ENCODE results near the gene TBX1. TPM values are rescaled to one million over a fixed set of nuclear protein-coding genes. Genes with fewer than 3 reads are reported as not detected.

TBX1 gene
- total RNA-seq, 1 experiment from 2014 or later: 12.8 TPM

- Mint-ChIP-seq H3K4me3 (no peak overlapping the region), H3K27ac (no peak overlapping the region), H3K27me3 (ENCODE audit: low read depth) (peaks cover 82% of the 10 kb centered on the region), H3K4me1 (peaks cover 19% of the 10 kb centered on the region), H3K36me3 (no peaks in the 10 kb centered on the region), H3K9me3 (no peaks in the 10 kb centered on the region)
- ChIA-PET CTCF (interaction anchor here (1.6 kb wide), 1 partner anchor 141 kb away, joined by 5 read pairs; no protein-coding TSS in a partner anchor), POLR2A (no interaction called here)
- DNase-seq (ENCODE audit: low spot score) (no peak), ATAC-seq (no peak)
- TF ChIP-seq ZSCAN18 (CRISPR knock-in tag; IDR thresholded peaks at IDR 0.05) (no peak), CREM (CRISPR knock-in tag; IDR thresholded peaks at IDR 0.05) (no peak), KAT7 (CRISPR knock-in tag; IDR thresholded peaks at IDR 0.05; ENCODE audit: borderline replicate concordance) (no peak), ZNF138 (CRISPR knock-in tag; conservative IDR thresholded peaks at IDR 0.05) (no peak), USF1 (CRISPR knock-in tag; IDR thresholded peaks at IDR 0.05) (no peak), ELF4 (CRISPR knock-in tag; IDR thresholded peaks at IDR 0.05; ENCODE audit: low read depth) (no peak), ZNF423 (CRISPR knock-in tag; IDR thresholded peaks at IDR 0.05) (no peak), USF2 (CRISPR knock-in tag; IDR thresholded peaks at IDR 0.05) (no peak)
- TF ChIP-seq, protein P1, sequence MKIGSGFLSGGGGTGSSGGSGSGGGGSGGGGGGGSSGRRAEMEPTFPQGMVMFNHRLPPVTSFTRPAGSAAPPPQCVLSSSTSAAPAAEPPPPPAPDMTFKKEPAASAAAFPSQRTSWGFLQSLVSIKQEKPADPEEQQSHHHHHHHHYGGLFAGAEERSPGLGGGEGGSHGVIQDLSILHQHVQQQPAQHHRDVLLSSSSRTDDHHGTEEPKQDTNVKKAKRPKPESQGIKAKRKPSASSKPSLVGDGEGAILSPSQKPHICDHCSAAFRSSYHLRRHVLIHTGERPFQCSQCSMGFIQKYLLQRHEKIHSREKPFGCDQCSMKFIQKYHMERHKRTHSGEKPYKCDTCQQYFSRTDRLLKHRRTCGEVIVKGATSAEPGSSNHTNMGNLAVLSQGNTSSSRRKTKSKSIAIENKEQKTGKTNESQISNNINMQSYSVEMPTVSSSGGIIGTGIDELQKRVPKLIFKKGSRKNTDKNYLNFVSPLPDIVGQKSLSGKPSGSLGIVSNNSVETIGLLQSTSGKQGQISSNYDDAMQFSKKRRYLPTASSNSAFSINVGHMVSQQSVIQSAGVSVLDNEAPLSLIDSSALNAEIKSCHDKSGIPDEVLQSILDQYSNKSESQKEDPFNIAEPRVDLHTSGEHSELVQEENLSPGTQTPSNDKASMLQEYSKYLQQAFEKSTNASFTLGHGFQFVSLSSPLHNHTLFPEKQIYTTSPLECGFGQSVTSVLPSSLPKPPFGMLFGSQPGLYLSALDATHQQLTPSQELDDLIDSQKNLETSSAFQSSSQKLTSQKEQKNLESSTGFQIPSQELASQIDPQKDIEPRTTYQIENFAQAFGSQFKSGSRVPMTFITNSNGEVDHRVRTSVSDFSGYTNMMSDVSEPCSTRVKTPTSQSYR (CRISPR knock-in tag; IDR thresholded peaks at IDR 0.05): no peak
Measured at GRCh38 chr22:19769393-19769715, 8.8 kb downstream of the TBX1 start.

- ATAC-seq: no peak
- Mint-ChIP-seq H3K27me3 (ENCODE audit: low read depth) (peaks cover 70% of the 10 kb centered on the region), H3K4me3 (no peak overlapping the region), H3K36me3 (no peaks in the 10 kb centered on the region), H3K4me1 (peaks cover 8% of the 10 kb centered on the region), H3K27ac (no peak overlapping the region), H3K9me3 (no peaks in the 10 kb centered on the region)
- peak; percentile 6 for DNase-seq (ENCODE audit: low spot score)
- ChIA-PET CTCF (interaction anchor here (0.9 to 1.6 kb wide), 4 partner anchors 40 to 183 kb away, joined by 3 to 5 read pairs (median 4); no protein-coding TSS in a partner anchor), POLR2A (interaction anchor here (0.6 kb wide), 1 partner anchor 279 kb away, joined by 3 read pairs; no protein-coding TSS in a partner anchor)
- TF ChIP-seq JAZF1 (CRISPR knock-in tag; IDR thresholded peaks at IDR 0.05) (no peak), SMAD4 (CRISPR knock-in tag; IDR thresholded peaks at IDR 0.05) (no peak), MYBL2 (CRISPR knock-in tag; IDR thresholded peaks at IDR 0.05) (no peak), ZNF423 (CRISPR knock-in tag; IDR thresholded peaks at IDR 0.05) (no peak), ZBTB21 (CRISPR knock-in tag; IDR thresholded peaks at IDR 0.05; ENCODE audit: borderline replicate concordance) (no peak), USF2 (CRISPR knock-in tag; IDR thresholded peaks at IDR 0.05) (no peak), ESRRA (CRISPR knock-in tag; IDR thresholded peaks at IDR 0.05; ENCODE audit: borderline replicate concordance) (no peak), STAT6 (CRISPR knock-in tag; conservative IDR thresholded peaks at IDR 0.05; ENCODE audit: low read depth) (no peak), JUN (CRISPR knock-in tag; IDR thresholded peaks at IDR 0.05) (no peak), NFATC4 (CRISPR knock-in tag; IDR thresholded peaks at IDR 0.05) (no peak), FOXP1 (CRISPR knock-in tag; IDR thresholded peaks at IDR 0.05; ENCODE audit: borderline replicate concordance) (no peak), MXD4 (CRISPR knock-in tag; IDR thresholded peaks at IDR 0.05; ENCODE audit: borderline replicate concordance) (no peak), USF1 (CRISPR knock-in tag; IDR thresholded peaks at IDR 0.05) (no peak)
- TF ChIP-seq, protein P2, sequence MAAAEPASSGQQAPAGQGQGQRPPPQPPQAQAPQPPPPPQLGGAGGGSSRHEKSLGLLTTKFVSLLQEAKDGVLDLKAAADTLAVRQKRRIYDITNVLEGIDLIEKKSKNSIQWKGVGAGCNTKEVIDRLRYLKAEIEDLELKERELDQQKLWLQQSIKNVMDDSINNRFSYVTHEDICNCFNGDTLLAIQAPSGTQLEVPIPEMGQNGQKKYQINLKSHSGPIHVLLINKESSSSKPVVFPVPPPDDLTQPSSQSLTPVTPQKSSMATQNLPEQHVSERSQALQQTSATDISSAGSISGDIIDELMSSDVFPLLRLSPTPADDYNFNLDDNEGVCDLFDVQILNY (CRISPR knock-in tag; IDR thresholded peaks at IDR 0.05): no peak
- TF ChIP-seq, protein P3, sequence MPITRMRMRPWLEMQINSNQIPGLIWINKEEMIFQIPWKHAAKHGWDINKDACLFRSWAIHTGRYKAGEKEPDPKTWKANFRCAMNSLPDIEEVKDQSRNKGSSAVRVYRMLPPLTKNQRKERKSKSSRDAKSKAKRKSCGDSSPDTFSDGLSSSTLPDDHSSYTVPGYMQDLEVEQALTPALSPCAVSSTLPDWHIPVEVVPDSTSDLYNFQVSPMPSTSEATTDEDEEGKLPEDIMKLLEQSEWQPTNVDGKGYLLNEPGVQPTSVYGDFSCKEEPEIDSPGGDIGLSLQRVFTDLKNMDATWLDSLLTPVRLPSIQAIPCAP (CRISPR knock-in tag; IDR thresholded peaks at IDR 0.05): no peak
Measured at GRCh38 chr22:19770349-19771220, 10.0 kb downstream of the TBX1 start.

Measured in WTC11 (cell line).